Activated naive CD4-positive, alpha-beta T cell (primary cell): Measurements from ENCODE around the gene PHF1.

Experiments used
- DNase-seq, 4 experiments: peaks; one replicate each; lab custom pipeline; 2025; lab: John Stamatoyannopoulos, UW

PHF1 gene

DNA sequence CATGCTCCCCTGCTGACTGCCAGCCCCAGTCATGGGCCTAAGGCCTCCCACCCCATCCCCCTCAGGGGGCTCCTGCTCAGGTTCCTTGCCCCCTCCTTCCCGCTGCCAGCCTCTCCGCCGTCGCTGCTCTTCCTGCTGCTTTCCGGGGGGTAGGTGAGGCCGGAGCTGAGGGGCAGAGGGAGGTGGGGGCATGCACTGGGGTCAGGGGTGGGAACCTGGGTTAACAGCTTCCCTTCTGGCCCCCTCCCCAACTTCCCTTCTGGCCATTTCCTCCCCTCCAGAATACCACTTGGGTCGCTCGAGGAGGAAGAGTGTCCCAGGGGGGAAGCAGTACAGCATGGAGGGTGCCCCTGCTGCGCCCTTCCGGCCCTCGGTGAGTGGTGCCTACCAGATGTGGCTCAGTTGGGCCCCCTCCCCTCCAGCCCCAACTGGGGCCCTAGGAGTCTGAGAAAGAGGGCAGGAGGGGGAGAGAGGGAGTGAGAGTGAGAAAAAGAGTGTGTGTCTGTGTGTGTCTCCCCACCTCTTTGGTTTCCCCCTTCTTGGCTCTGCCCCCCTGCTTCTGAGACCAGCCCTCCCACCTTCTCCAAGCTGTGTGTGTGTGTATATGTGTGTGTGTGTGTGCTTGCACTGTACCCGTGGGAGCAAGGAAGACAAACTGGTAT lies 21.2 kb downstream of the PHF1 start:
- DNase-seq, result no peak

DNA sequence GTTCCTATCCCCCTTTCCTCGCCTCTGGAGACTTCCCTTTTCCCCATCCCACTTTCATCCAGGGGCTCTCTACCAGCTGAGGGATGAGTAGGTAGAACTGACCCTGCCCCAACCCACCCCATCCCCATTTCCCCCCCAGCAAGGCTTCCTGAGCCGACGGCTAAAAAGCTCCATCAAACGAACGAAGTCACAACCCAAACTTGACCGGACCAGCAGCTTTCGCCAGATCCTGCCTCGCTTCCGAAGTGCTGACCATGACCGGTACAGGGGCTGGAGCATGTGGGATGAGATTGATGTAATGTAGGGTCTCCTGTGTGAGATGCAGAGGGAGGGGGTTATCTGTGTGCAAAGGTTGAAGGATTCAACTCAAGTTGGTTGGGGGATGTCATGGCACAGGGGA lies 21.7 kb downstream of the PHF1 start:
- DNase-seq, result no peak

DNA sequence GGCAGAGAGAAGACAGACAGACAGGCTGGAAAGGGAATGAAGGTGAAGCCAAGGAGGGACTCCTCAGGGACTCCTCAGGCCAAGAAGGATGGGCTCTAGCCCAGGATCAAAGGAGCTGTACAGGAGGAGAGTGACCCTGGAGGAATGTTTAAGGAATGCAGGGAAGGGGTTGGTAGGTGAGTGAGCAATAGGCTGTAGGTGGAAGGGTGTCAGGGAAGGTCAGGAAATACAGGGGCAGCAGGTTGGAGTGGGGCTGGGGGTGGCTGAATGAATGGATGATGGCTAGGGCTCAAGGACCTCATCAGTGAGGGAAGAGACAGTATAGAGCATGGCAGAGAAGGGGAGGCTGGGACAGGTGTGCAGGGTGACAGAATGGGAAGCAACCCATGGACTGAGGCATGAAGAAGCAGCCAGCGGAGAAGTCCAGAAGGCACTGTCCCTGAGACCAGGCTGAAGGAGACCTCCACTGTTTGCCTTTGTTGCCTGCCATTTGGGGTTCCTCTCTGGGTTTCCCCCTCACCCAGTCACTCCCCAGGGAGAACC lies 22.3 kb downstream of the PHF1 start:
- DNase-seq, result no peak

DNA sequence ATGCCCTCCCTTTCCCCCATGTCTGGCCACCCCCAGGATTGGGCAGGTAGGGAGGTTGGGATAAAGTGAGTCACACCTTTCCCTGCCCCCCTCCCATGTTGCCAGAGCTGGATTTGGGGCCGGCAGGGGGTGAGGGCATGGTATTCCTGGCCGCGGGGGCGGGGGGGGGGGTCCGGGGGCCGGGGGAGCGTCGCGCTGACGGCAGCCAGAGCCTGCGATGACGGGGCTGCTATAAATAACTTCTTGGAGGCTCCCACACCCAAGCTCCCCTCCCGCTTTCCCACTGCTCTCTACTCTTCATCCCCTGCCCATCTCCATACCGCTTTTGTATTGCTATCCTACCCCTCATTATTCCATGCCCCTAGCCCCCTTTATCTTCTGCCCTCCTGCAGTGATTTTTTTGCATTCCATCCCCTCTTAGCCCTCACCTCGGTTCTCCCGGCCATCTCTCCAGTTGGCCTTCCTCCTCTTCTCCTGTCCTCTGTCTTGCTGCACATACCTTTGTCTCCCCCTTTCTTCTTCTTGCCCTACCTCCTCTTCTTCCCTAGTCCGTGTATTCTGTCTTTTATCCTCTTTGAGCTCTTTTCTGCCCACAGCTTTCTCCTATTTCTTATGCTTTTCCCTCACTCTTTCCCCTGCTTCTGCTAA lies 22.9 kb downstream of the PHF1 start:
- no peak for DNase-seq

DNA sequence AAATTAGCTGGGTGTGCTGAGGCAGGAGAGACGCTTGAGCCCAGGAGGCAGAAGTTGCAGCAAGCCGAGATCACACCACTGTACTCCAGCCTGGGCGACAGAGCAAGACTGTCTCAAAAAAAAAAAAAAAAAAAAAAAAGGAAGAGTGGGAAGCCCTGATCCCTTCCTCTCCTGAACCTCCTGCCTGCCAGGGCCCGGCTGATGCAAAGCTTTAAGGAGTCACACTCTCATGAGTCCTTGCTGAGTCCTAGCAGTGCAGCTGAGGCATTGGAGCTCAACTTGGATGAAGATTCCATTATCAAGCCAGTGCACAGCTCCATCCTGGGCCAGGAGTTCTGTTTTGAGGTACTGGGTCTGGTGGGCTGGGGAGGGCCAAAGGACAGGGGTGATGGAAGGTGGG lies 24.1 kb downstream of the PHF1 start:
- DNase-seq, result no peak

DNA sequence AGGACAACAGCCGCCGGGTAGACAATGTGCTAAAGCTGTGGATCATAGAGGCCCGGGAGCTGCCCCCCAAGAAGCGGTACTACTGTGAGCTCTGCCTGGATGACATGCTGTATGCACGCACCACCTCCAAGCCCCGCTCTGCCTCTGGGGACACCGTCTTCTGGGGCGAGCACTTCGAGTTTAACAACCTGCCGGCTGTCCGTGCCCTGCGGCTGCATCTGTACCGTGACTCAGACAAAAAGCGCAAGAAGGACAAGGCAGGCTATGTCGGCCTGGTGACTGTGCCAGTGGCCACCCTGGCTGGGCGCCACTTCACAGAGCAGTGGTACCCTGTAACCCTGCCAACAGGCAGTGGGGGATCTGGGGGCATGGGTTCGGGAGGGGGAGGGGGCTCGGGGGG lies 26.9 kb downstream of the PHF1 start:
- DNase-seq, result no peak

DNA sequence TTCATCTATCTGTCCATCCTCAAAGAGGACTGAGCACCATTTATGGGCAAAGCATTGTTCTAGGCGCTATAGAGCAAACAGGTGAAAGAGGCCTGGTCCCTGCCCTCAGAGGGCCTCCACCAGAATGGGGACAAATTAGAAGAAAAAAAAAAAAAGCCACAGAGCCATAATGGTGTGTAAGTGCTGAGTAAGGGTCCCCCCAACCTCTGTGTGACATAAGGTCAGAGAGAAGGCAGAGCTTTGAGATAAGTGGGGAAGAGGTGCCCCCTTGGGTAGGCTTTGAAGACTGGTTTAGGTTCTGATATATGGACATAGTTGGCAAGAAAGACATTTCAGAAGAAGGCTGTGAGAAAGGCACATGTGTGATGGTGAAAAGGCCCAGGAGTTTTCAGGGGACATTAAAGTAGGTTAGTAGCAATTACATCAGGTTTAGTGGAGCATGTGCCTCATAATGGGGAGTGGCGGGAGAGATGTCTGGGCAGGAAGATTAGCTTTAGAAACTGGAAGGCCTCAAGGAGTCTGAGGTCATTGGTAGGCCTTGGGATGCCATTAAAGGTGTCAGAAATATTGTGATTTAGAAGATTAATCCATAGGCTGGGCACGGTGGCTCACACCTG lies 28.3 kb downstream of the PHF1 start:
- DNase-seq, result no peak

DNA sequence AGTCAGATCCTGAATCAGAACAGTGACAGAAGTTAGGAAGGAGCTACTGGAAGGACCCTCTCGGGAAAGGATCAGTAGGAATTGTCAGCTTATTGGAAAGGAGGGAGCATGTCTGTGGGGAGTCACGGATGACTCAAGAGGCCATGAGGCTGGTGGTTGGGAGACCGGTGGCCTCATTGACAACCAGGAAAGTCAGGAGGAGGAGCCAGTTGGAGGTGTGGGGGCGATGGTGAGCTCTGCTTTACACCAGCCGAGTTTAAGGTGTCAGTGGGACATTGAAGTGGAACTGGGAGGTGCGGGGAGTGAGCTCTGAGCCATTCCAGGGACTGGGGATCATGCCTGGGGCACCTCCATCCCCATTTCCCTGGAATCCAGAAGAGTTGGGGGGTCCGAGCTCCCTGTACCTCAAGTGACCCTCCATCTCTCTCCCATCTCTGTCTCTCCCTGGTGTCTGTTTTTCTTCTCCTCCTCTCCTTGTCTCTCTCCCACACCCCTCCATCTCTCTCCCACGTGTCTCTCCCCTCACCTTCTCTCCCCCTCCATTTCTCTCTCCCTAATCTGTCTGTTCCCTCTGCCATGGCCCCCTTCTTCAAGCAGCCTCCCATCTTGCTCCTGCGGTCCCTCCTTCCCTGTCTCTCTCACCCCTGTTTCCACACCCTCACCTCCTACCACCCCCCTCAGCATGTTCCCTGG lies 29.3 kb downstream of the PHF1 start:
- DNase-seq, result no peak

DNA sequence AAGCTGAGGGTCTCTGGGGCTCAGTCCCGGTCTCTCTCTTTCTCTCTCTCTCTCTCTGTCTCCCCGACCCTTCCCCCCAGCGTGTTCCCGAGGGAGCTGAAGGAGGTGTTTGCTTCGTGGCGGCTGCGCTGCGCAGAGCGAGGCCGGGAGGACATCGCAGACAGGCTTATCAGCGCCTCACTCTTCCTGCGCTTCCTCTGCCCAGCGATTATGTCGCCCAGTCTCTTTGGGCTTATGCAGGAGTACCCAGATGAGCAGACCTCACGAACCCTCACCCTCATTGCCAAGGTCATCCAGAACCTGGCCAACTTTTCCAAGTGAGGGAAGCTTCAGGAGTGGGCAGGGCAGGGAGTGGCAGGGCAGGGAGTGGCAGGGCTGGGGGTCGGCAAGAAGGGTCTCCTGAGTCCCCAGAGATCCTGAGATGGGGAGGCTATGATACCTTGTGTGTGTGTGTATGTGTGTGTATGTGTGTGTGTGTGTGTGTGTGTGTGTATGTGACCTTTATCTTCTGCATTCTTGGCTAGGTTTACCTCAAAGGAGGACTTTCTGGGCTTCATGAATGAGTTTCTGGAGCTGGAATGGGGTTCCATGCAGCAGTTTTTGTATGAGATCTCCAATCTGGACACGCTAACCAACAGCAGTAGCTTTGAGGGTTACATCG lies 30.0 kb downstream of the PHF1 start:
- DNase-seq, result no peak

DNA sequence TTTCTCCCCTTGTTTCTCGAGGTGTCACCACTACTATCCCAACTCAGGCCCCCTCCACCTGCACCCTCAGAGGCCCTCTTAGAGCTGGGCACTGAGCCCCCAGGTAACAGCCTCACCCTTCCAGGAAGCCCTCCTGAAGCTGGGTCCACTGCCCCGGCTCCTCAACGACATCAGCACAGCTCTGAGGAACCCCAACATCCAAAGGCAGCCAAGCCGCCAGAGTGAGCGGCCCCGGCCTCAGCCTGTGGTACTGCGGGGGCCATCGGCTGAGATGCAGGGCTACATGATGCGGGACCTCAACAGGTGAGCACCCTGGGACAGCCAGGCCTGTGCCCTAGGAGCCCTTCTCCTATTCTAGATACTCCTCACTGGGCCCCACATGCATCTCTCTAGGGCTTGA lies 30.6 kb downstream of the PHF1 start:
- DNase-seq, result no peak

DNA sequence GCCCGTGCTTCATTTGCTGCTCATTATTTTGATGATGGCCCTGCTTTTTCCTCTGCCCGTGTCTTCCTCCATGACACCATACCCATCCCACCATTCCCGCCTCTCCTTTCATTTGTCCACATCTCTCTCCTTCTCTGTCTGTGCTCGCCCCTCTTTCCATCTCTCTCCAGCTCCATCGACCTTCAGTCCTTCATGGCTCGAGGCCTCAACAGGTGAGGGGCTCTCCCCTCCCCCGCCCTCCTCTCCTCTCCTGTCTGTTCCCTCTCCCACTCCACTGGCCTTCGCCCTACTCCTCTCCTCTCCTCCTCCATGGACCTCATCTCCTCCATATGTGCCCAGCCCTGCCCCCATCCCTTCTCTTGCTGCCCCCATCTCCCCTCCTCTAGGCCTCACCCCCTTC lies 31.5 kb downstream of the PHF1 start:
- DNase-seq, result no peak

DNA sequence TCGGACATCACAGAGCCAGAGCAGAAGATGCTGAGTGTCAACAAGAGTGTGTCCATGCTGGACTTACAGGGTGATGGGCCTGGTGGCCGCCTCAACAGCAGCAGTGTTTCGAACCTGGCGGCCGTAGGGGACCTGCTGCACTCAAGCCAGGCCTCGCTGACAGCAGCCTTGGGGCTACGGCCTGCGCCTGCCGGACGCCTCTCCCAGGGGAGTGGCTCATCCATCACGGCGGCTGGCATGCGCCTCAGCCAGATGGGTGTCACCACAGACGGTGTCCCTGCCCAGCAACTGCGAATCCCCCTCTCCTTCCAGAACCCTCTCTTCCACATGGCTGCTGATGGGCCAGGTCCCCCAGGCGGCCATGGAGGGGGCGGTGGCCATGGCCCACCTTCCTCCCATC lies 32.2 kb downstream of the PHF1 start:
- DNase-seq, result no peak

DNA sequence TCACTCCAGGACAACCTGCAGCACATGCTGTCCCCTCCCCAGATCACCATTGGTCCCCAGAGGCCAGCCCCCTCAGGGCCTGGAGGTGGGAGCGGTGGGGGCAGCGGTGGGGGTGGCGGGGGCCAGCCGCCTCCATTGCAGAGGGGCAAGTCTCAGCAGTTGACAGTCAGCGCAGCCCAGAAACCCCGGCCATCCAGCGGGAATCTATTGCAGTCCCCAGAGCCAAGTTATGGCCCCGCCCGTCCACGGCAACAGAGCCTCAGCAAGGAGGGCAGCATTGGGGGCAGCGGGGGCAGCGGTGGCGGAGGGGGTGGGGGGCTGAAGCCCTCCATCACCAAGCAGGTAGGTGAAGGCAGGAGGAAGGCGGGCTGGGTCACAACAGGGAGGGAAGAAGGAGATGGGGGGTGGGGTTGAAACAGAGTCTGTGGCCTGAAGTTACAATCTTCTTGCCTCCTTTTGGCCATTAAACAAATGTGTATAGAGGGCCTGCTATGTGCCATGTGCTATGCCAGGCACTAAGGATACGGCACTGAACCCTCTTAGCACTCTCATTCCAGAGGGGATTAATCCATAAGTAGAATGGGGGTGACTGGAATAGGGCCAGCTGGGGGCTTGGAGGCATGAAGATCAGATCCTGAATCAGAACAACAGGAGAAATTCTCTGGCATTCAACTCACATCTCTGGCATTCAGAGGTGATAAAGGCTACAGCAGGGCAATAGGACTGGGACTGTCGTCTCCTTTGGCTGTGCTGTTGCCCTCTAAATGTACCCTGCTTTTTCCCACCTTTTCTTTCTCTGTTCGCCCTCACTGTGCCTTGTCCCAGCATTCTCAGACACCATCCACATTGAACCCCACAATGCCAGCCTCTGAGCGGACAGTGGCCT lies 33.0 kb downstream of the PHF1 start:
- no peak for DNase-seq

DNA sequence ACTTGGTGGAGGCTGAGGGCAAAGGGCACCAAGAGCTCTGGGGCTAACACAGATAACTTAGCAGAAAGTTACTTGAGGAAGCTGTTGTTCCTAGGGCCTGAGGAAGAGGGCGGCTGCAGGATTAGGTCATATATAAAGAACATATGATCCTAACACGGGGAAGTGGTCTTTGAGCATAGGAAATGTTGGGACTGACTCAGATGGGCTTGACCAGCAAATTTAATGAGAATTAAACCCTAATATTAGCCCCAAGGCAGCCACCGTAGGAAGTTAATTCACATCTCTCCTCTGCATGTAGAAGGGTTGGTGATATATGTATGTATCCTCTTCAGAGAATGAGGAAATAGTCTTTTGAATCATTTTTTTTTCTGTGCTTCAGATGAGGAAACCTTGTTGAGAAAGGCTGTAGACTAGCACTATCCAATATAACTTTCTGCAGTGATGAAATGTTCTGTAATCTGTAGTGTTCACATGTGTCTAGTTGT lies 34.3 kb downstream of the PHF1 start:
- no peak for DNase-seq

DNA sequence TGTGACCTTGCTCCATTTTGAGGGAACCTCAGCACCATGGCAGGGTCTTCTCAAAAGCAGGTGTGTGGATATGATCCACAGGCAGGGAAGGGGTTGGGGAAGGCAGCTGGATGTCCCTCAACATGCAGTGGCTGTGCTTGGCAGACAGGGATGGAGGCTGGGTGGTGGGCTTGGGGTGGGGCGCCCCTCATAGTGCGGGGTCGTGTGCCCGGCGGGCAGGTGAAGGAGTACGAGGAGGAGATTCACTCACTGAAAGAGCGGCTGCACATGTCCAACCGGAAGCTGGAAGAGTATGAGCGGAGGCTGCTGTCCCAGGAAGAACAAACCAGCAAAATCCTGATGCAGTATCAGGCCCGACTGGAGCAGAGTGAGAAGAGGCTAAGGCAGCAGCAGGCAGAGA lies 35.5 kb downstream of the PHF1 start:
- no peak for DNase-seq

DNA sequence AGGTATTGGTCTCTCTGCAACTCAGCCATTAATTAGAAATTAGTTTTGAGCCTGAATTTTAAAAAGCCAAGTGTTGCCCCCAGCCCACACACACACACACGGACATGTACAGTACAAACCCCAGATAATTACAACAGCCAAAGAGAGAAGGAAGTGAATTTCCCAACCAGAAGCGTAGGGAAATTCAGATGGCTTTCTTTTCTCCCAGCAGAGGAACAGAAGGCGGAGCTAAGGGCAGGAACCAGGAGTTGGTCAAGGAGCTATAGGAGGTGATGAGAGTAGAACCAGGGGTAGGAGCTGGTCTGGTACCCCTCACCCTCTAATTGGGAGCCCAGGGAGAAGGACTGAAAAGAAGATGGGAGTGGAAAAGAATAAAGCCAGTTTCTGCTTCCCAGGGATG lies 39.6 kb downstream of the PHF1 start:
- no peak for DNase-seq

DNA sequence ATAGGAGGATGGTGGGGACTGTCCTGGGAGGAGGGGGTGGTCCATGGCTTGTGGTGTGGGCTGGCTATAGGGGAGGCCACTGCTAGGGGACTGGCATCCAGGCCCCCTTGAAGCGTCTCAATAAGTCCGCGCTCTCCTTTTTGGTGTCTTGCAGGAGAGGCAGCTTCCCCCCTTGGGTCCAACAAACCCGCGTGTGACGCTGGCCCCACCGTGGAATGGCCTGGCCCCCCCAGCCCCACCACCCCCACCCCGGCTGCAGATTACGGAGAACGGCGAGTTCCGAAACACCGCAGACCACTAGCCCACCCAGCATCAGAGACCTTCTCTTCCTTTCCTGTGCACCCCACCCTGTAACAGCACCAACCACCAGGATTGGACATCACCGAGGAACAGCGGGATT lies 40.8 kb downstream of the PHF1 start:
- DNase-seq, result no peak

DNA sequence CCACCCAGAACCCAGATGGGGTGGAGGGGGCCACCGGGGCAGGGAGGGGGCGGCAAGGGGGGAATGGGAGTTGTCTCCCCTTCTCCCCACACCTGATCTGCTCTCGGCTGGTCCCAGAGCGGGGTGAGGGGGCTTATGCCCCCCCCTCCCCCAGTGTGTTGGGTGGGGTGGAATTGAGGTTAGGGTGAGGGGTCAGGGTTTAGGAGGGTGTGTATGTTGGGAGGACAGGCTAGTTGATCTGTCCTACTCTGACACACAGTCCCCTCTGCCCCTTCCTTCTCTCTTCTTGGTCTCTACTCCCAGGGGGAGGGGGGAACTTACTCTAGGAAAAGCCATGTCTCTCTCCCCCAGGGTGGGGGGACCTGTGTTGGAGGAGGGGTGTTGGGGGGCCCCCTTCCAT lies 41.7 kb downstream of the PHF1 start:
- DNase-seq, result no peak

DNA sequence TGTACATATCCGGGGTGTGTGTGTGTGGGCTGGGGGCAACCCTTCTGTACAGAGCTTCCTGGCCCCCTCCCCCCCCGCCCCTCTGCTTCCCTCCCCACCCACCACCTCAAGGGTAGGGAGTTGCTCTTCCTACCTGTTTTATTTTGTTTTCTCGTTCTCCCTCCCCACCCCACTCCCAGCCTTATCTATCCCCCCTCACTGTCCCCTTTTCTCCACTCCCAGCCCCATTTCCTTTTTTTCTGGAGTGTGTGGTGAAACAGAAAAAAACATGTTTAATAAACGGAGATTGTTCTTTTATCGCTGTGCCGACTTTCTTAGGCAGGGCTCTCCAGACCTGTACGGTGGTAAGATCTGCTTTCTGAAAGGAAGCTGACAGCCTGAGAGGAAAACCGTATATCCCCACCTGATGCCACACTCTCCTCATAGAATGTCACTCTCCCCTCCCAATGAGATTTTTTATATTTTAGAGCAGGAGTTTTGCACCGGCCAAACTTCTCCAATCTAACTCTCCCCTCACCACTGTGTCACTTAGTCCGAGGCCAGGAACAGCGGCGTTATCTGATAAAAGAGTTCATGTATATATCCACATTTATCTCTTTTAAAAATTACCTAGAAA lies 42.7 kb downstream of the PHF1 start:
- DNase-seq, result no peak
